Measurements from ENCODE around the gene CDKL2.

GRCh38 chr4:75637827-75638226 is 7.5 kb upstream of the CDKL2 start:
- no peak for TF ChIP-seq SUZ12 (IDR thresholded peaks at IDR 0.05; ENCODE audit: extremely low read depth, insufficient read depth, insufficient read length)
- TF ChIP-seq YY1 (IDR thresholded peaks at IDR 0.05; ENCODE audit: insufficient read depth, insufficient read length) = no peak

Measured in NT2/D1 (cell line).